KMS-11 (cell line): ENCODE measurements around the gene INPP5A.

ENCODE experiments used
- H2AFZ ChIP-seq: fragments of 200-600 bp; sonication (generic); 2 replicates; pipeline ENCODE4 v1.6.1; 2016; ENCODE audit warnings: antibody characterized with exemption, mixed run types, low read depth
- H3K27ac ChIP-seq: fragments of 200-600 bp; sonication (generic); 2 replicates; pipeline ENCODE4 v1.6.1; 2016; ENCODE audit warnings: mild to moderate bottlenecking, mixed run types
- H3K27me3 ChIP-seq: fragments of 200-600 bp; sonication (generic); 2 replicates; pipeline ENCODE4 v1.6.1; 2017; ENCODE audit warnings: mild to moderate bottlenecking, low read depth, mixed run types, moderate library complexity; ENCODE audit not compliant: insufficient read depth
- H3K36me3 ChIP-seq: fragments of 200-600 bp; sonication (generic); 2 replicates; pipeline ENCODE4 v1.6.1; 2017; ENCODE audit warnings: mild to moderate bottlenecking, mixed run types; ENCODE audit not compliant: insufficient read depth
- H3K4me1 ChIP-seq: fragments of 200-600 bp; sonication (generic); 2 replicates; pipeline ENCODE4 v1.6.1; 2016; ENCODE audit warnings: mild to moderate bottlenecking, low read depth, mixed run types; ENCODE audit not compliant: poor library complexity, severe bottlenecking
- H3K4me2 ChIP-seq: fragments of 200-600 bp; sonication (generic); 2 replicates; pipeline ENCODE4 v1.7.0; 2016; ENCODE audit warnings: mild to moderate bottlenecking, mixed run types
- H3K4me3 ChIP-seq: fragments of 200-600 bp; sonication (generic); IDR thresholded peaks from 2 replicates; pipeline ENCODE4 v1.6.1; 2017; ENCODE audit warnings: low read depth, low read length, mixed read lengths; ENCODE audit not compliant: insufficient read depth
- H3K79me2 ChIP-seq: fragments of 200-600 bp; sonication (generic); 2 replicates; pipeline ENCODE4 v1.6.1; 2016; ENCODE audit warnings: low read depth, mixed run types; ENCODE audit not compliant: insufficient read depth
- H3K9ac ChIP-seq: fragments of 200-600 bp; sonication (generic); 2 replicates; pipeline ENCODE4 v1.6.1; 2016; ENCODE audit warnings: mild to moderate bottlenecking, mixed run types
- H4K20me1 ChIP-seq: fragments of 200-600 bp; sonication (generic); 2 replicates; pipeline ENCODE4 v1.6.1; 2016; ENCODE audit warnings: mild to moderate bottlenecking, mixed run types; ENCODE audit not compliant: insufficient read depth
- CTCF ChIP-seq: fragments of 200-600 bp; sonication (generic); conservative IDR thresholded peaks from 2 replicates; pipeline ENCODE4 v1.6.1; 2017; ENCODE audit warnings: low read depth, mild to moderate bottlenecking, antibody characterized with exemption, low read length, moderate library complexity, mixed read lengths

The INPP5A gene

GRCh38 chr10:132619927-132620326 is 82.3 kb downstream of the INPP5A start:
- Histone ChIP-seq H2AFZ (no peak overlapping the region), H3K4me3 (no peak overlapping the region), H3K4me2 (no peak overlapping the region), H3K36me3 (no peaks in the 10 kb centered on the region), H3K79me2 (no peaks in the 10 kb centered on the region), H3K9ac (no peak overlapping the region), H3K4me1 (no peaks in the 10 kb centered on the region), H4K20me1 (no peaks in the 10 kb centered on the region), H3K27me3 (no peaks in the 10 kb centered on the region), H3K27ac (no peak overlapping the region)
- TF ChIP-seq CTCF, result no peak

GRCh38 chr10:132624061-132624846 is 86.7 kb downstream of the INPP5A start:
- Histone ChIP-seq H2AFZ (no peak overlapping the region), H3K4me2 (no peak overlapping the region), H3K4me1 (no peaks in the 10 kb centered on the region), H3K27ac (no peak overlapping the region), H3K9ac (no peak overlapping the region), H3K79me2 (no peaks in the 10 kb centered on the region), H4K20me1 (no peaks in the 10 kb centered on the region), H3K36me3 (no peaks in the 10 kb centered on the region), H3K27me3 (no peaks in the 10 kb centered on the region), H3K4me3 (no peak overlapping the region)
- no peak for TF ChIP-seq CTCF

- no peak overlapping the region for H3K9ac ChIP-seq
- H2AFZ ChIP-seq, result no peak overlapping the region
- no peaks in the 10 kb centered on the region for H4K20me1 ChIP-seq
- no peaks in the 10 kb centered on the region for H3K36me3 ChIP-seq
- no peaks in the 10 kb centered on the region for H3K27me3 ChIP-seq
- no peak for TF ChIP-seq CTCF
- no peaks in the 10 kb centered on the region for H3K79me2 ChIP-seq
- H3K4me3 ChIP-seq, result no peak overlapping the region
- no peak overlapping the region for H3K4me2 ChIP-seq
- H3K4me1 ChIP-seq, result no peaks in the 10 kb centered on the region
- H3K27ac ChIP-seq, result no peak overlapping the region
Measured at GRCh38 chr10:132624847-132625471, 87.4 kb downstream of the INPP5A start.

- H3K9ac ChIP-seq, result no peak overlapping the region
- H4K20me1 ChIP-seq, result no peaks in the 10 kb centered on the region
Measured at GRCh38 chr10:132626019-132626760, 88.6 kb downstream of the INPP5A start.

More at GRCh38 chr10:132626019-132626760, 88.6 kb downstream of the INPP5A start:
- no peak for TF ChIP-seq CTCF
- Histone ChIP-seq H3K4me3 (no peak overlapping the region), H3K27me3 (no peaks in the 10 kb centered on the region), H3K36me3 (no peaks in the 10 kb centered on the region), H2AFZ (no peak overlapping the region), H3K4me1 (no peaks in the 10 kb centered on the region), H3K79me2 (no peaks in the 10 kb centered on the region), H3K27ac (no peak overlapping the region), H3K4me2 (no peak overlapping the region)
